HG02798 (cell line): Measurements from ENCODE around the gene ZBTB2.
A peak's percentile ranks its signal among the peaks of the same experiment; 100 is the strongest.
"Not testable (repeated sequence)": the region's sequence is repeated elsewhere in the genome, so short reads cannot be mapped to it uniquely, and the experiment has no call there.

ENCODE experiments used
- ATAC-seq: cut with Tn5 transposase; IDR thresholded peaks from one replicate; pipeline ENCODE4 v1.9.1; 2021; ENCODE audit warnings: mild to moderate bottlenecking; ENCODE audit not compliant: unreplicated experiment, poor library complexity

ZBTB2 gene

GRCh38 chr6:151403919-151404308, 12.6 kb upstream of the ZBTB2 start:
- no peak for ATAC-seq

- ATAC-seq, result no peak
These were observed 10.9 kb upstream of the ZBTB2 start for GRCh38 chr6:151402228-151402627.

GRCh38 chr6:151400473-151400872, 9.1 kb upstream of the ZBTB2 start:
- no peak for ATAC-seq

GRCh38 chr6:151399679-151400078, 8.3 kb upstream of the ZBTB2 start:
- ATAC-seq, result no peak

GRCh38 chr6:151393410-151393809, 2.1 kb upstream of the ZBTB2 start:
- ATAC-seq, result no peak

- ATAC-seq, result no peak
These were observed 1.1 kb upstream of the ZBTB2 start for GRCh38 chr6:151392427-151392826.

- peak; percentile 9 for ATAC-seq
These were observed 398 bp downstream of the ZBTB2 start for GRCh38 chr6:151390851-151391470.

GRCh38 chr6:151390276-151390850, 996 bp downstream of the ZBTB2 start:
- ATAC-seq, result peak; percentile 83

- peak; percentile 74 for ATAC-seq
These were observed 1.6 kb downstream of the ZBTB2 start for GRCh38 chr6:151389618-151390275.

GRCh38 chr6:151388997-151389617, 2.3 kb downstream of the ZBTB2 start:
- no peak for ATAC-seq

- no peak for ATAC-seq
These were observed 3.1 kb downstream of the ZBTB2 start for GRCh38 chr6:151388236-151388635.

- no peak for ATAC-seq
These were observed 4.0 kb downstream of the ZBTB2 start for GRCh38 chr6:151387175-151387970.

- no peak for ATAC-seq
These were observed 6.2 kb downstream of the ZBTB2 start for GRCh38 chr6:151385177-151385576.

GRCh38 chr6:151384151-151384550, 7.2 kb downstream of the ZBTB2 start:
- no peak for ATAC-seq

- not testable (repeated sequence) for ATAC-seq
These were observed 8.7 kb downstream of the ZBTB2 start for GRCh38 chr6:151382631-151383030.

- ATAC-seq, result no peak
These were observed 9.6 kb downstream of the ZBTB2 start for GRCh38 chr6:151381722-151382121.

- no peak for ATAC-seq
These were observed 10.5 kb downstream of the ZBTB2 start for GRCh38 chr6:151380848-151381205.

- peak; percentile 61 for ATAC-seq
These were observed 11.2 kb downstream of the ZBTB2 start for GRCh38 chr6:151379933-151380847.

- ATAC-seq, result no peak
These were observed 14.3 kb downstream of the ZBTB2 start for GRCh38 chr6:151377095-151377494.

GRCh38 chr6:151376440-151376839, 14.9 kb downstream of the ZBTB2 start:
- ATAC-seq, result peak; percentile 43
